ENCODE measurements around the gene MPDU1. TPM values are rescaled to one million over a fixed set of nuclear protein-coding genes. Genes with fewer than 3 reads are reported as not detected.
A peak's percentile ranks its signal among the peaks of the same experiment; 100 is the strongest.
"Not testable (repeated sequence)": the region's sequence is repeated elsewhere in the genome, so short reads cannot be mapped to it uniquely, and the experiment has no call there.

The MPDU1 gene
- total RNA-seq, 1 donor from 2014 or later = 108 TPM

- H3K36me3 Mint-ChIP-seq (ENCODE audit: low read depth) = peaks cover 1% of the 10 kb centered on the region
- peaks cover 11% of the 10 kb centered on the region for H3K4me1 Mint-ChIP-seq (ENCODE audit: low read depth)
- H3K9me3 Mint-ChIP-seq = no peaks in the 10 kb centered on the region
- DNase-seq (ENCODE audit: low spot score) = no peak
- no peak overlapping the region for H3K27ac Mint-ChIP-seq
- intact Hi-C loops (cut with micrococcal nuclease) = no loop called here
- H3K4me3 Mint-ChIP-seq = no peak overlapping the region
- H3K27me3 Mint-ChIP-seq (ENCODE audit: insufficient read depth) = peaks cover 2% of the 10 kb centered on the region
Measured at GRCh38 chr17:7618608-7619007, 35.0 kb downstream of the MPDU1 start.

GRCh38 chr17:7620835-7621234 is 37.2 kb downstream of the MPDU1 start:
- H3K4me1 Mint-ChIP-seq (ENCODE audit: low read depth) = peaks cover 7% of the 10 kb centered on the region
- H3K4me3 Mint-ChIP-seq = no peak overlapping the region

GRCh38 chr17:7623661-7624060 is 40.0 kb downstream of the MPDU1 start:
- peaks cover 2% of the 10 kb centered on the region for H3K27me3 Mint-ChIP-seq (ENCODE audit: insufficient read depth)
- peaks cover 21% of the 10 kb centered on the region for H3K4me1 Mint-ChIP-seq (ENCODE audit: low read depth)
- intact Hi-C loops (cut with micrococcal nuclease) = no loop called here
- H3K36me3 Mint-ChIP-seq (ENCODE audit: low read depth) = peaks cover 3% of the 10 kb centered on the region
- no peak overlapping the region for H3K4me3 Mint-ChIP-seq
- H3K27ac Mint-ChIP-seq = no peak overlapping the region
- H3K9me3 Mint-ChIP-seq = no peaks in the 10 kb centered on the region
- no peak for DNase-seq (ENCODE audit: low spot score)

More at GRCh38 chr17:7620835-7621234, 37.2 kb downstream of the MPDU1 start:
- H3K27me3 Mint-ChIP-seq (ENCODE audit: insufficient read depth) = peaks cover 2% of the 10 kb centered on the region
- no peaks in the 10 kb centered on the region for H3K9me3 Mint-ChIP-seq
- no peak for DNase-seq (ENCODE audit: low spot score)
- intact Hi-C loops (cut with micrococcal nuclease) = no loop called here
- no peaks in the 10 kb centered on the region for H3K36me3 Mint-ChIP-seq (ENCODE audit: low read depth)
- H3K27ac Mint-ChIP-seq = no peak overlapping the region

GRCh38 chr17:7625749-7626148 is 42.1 kb downstream of the MPDU1 start:
- not testable (repeated sequence) for H3K36me3 Mint-ChIP-seq (ENCODE audit: low read depth); H3K27ac Mint-ChIP-seq; H3K27me3 Mint-ChIP-seq (ENCODE audit: insufficient read depth); H3K9me3 Mint-ChIP-seq; DNase-seq (ENCODE audit: low spot score)
- H3K4me1 Mint-ChIP-seq (ENCODE audit: low read depth) = peaks cover 18% of the 10 kb centered on the region
- H3K4me3 Mint-ChIP-seq = peak overlapping the region; percentile 89
- intact Hi-C loops (cut with micrococcal nuclease) = loop anchor here (2.0 kb wide), 1 partner anchor 493 kb away; the partner anchor contains the start of gene ALOXE3

GRCh38 chr17:7626307-7626706 is 42.7 kb downstream of the MPDU1 start:
- peaks cover 18% of the 10 kb centered on the region for H3K4me1 Mint-ChIP-seq (ENCODE audit: low read depth)
- intact Hi-C loops (cut with micrococcal nuclease) = loop anchor here (2.0 kb wide), 1 partner anchor 492 kb away; the partner anchor contains the start of gene ALOXE3
- peaks cover 3% of the 10 kb centered on the region for H3K36me3 Mint-ChIP-seq (ENCODE audit: low read depth)

GRCh38 chr17:7626956-7627249 is 43.3 kb downstream of the MPDU1 start:
- H3K27ac Mint-ChIP-seq = peak overlapping the region; percentile 58

More at GRCh38 chr17:7626307-7626706, 42.7 kb downstream of the MPDU1 start:
- peak overlapping the region; percentile 89 for H3K4me3 Mint-ChIP-seq
- no peak for DNase-seq (ENCODE audit: low spot score)
- no peaks in the 10 kb centered on the region for H3K27me3 Mint-ChIP-seq (ENCODE audit: insufficient read depth)
- no peaks in the 10 kb centered on the region for H3K9me3 Mint-ChIP-seq
- H3K27ac Mint-ChIP-seq = no peak overlapping the region

GRCh38 chr17:7627250-7628121 is 43.8 kb downstream of the MPDU1 start, which contains the start of gene SAT2:
Gene SAT2 (minus strand): TSS chr17:7627821. CDS start chr17:7627635, 186 bp downstream.
- Mint-ChIP-seq H3K27me3 (ENCODE audit: insufficient read depth) (no peaks in the 10 kb centered on the region), H3K9me3 (no peaks in the 10 kb centered on the region), H3K27ac (peak within 1 kb of the TSS; percentile 77), H3K4me1 (ENCODE audit: low read depth) (peaks cover 18% of the 10 kb centered on the region), H3K36me3 (ENCODE audit: low read depth) (peaks cover 3% of the 10 kb centered on the region), H3K4me3 (peak within 1 kb of the TSS; percentile 89)
- intact Hi-C loops (cut with micrococcal nuclease) = loop anchor here (1.0 to 2.0 kb wide), 4 partner anchors 12 to 491 kb away; partner anchors contain the start of genes ALOXE3, ATP1B2 and WRAP53
- peak; percentile 77 for DNase-seq (ENCODE audit: low spot score)

More at GRCh38 chr17:7626956-7627249, 43.3 kb downstream of the MPDU1 start:
- H3K4me1 Mint-ChIP-seq (ENCODE audit: low read depth) = peaks cover 18% of the 10 kb centered on the region
- peak overlapping the region; percentile 89 for H3K4me3 Mint-ChIP-seq
- H3K9me3 Mint-ChIP-seq = no peaks in the 10 kb centered on the region
- no peaks in the 10 kb centered on the region for H3K27me3 Mint-ChIP-seq (ENCODE audit: insufficient read depth)
- peaks cover 3% of the 10 kb centered on the region for H3K36me3 Mint-ChIP-seq (ENCODE audit: low read depth)
- no peak for DNase-seq (ENCODE audit: low spot score)
- intact Hi-C loops (cut with micrococcal nuclease) = loop anchor here (1.0 to 2.0 kb wide), 4 partner anchors 12 to 492 kb away; partner anchors contain the start of genes ALOXE3, ATP1B2 and WRAP53

GRCh38 chr17:7629939-7630571 is 46.4 kb downstream of the MPDU1 start, which contains the start of gene SHBG:
Gene SHBG (plus strand): TSS chr17:7630135. CDS start chr17:7630173, 38 bp downstream.
- no peak within 1 kb of the TSS for H3K27ac Mint-ChIP-seq
- H3K9me3 Mint-ChIP-seq = no peaks in the 10 kb centered on the region
- peaks cover 18% of the 10 kb centered on the region for H3K4me1 Mint-ChIP-seq (ENCODE audit: low read depth)
- H3K36me3 Mint-ChIP-seq (ENCODE audit: low read depth) = peaks cover 3% of the 10 kb centered on the region
- H3K27me3 Mint-ChIP-seq (ENCODE audit: insufficient read depth) = no peaks in the 10 kb centered on the region
- no peak within 1 kb of the TSS for H3K4me3 Mint-ChIP-seq
- intact Hi-C loops (cut with micrococcal nuclease) = no loop called here
- no peak for DNase-seq (ENCODE audit: low spot score)

GRCh38 chr17:7631398-7632380 is 48.0 kb downstream of the MPDU1 start:
- peaks cover 3% of the 10 kb centered on the region for H3K27me3 Mint-ChIP-seq (ENCODE audit: insufficient read depth)
- H3K27ac Mint-ChIP-seq = no peak overlapping the region
- intact Hi-C loops (cut with micrococcal nuclease) = loop anchor here (1.0 kb wide), 1 partner anchor 57 kb away; the partner anchor contains the start of gene WRAP53
- peaks cover 12% of the 10 kb centered on the region for H3K4me1 Mint-ChIP-seq (ENCODE audit: low read depth)
- DNase-seq (ENCODE audit: low spot score) = no peak
- H3K4me3 Mint-ChIP-seq = no peak overlapping the region
- no peaks in the 10 kb centered on the region for H3K9me3 Mint-ChIP-seq
- H3K36me3 Mint-ChIP-seq (ENCODE audit: low read depth) = no peaks in the 10 kb centered on the region

GRCh38 chr17:7632492-7632894 is 48.8 kb downstream of the MPDU1 start:
- Mint-ChIP-seq H3K4me1 (ENCODE audit: low read depth) (peaks cover 7% of the 10 kb centered on the region), H3K36me3 (ENCODE audit: low read depth) (no peaks in the 10 kb centered on the region)
- peak; percentile 19 for DNase-seq (ENCODE audit: low spot score)

GRCh38 chr17:7633093-7633492 is 49.4 kb downstream of the MPDU1 start:
- no peak for DNase-seq (ENCODE audit: low spot score)
- H3K9me3 Mint-ChIP-seq = no peaks in the 10 kb centered on the region
- intact Hi-C loops (cut with micrococcal nuclease) = no loop called here
- H3K27me3 Mint-ChIP-seq (ENCODE audit: insufficient read depth) = peaks cover 3% of the 10 kb centered on the region
- H3K4me1 Mint-ChIP-seq (ENCODE audit: low read depth) = peaks cover 4% of the 10 kb centered on the region
- no peak overlapping the region for H3K4me3 Mint-ChIP-seq
- H3K36me3 Mint-ChIP-seq (ENCODE audit: low read depth) = no peaks in the 10 kb centered on the region
- H3K27ac Mint-ChIP-seq = no peak overlapping the region

More at GRCh38 chr17:7632492-7632894, 48.8 kb downstream of the MPDU1 start:
- intact Hi-C loops (cut with micrococcal nuclease) = loop anchor here (1.0 kb wide), 1 partner anchor 56 kb away; the partner anchor contains the start of gene WRAP53
- H3K27me3 Mint-ChIP-seq (ENCODE audit: insufficient read depth) = peaks cover 3% of the 10 kb centered on the region
- no peak overlapping the region for H3K27ac Mint-ChIP-seq
- no peak overlapping the region for H3K4me3 Mint-ChIP-seq
- H3K9me3 Mint-ChIP-seq = no peaks in the 10 kb centered on the region

GRCh38 chr17:7634384-7634783 is 50.7 kb downstream of the MPDU1 start:
- Mint-ChIP-seq H3K27me3 (ENCODE audit: insufficient read depth) (peaks cover 8% of the 10 kb centered on the region), H3K4me1 (ENCODE audit: low read depth) (no peaks in the 10 kb centered on the region), H3K27ac (no peak overlapping the region), H3K36me3 (ENCODE audit: low read depth) (no peaks in the 10 kb centered on the region), H3K9me3 (no peaks in the 10 kb centered on the region), H3K4me3 (no peak overlapping the region)
- intact Hi-C loops (cut with micrococcal nuclease) = no loop called here
- no peak for DNase-seq (ENCODE audit: low spot score)
